HCT116 (cell line): ENCODE results near the gene DCHS1. TPM values are rescaled to one million over a fixed set of nuclear protein-coding genes. Genes with fewer than 3 reads are reported as not detected.

Experiments used
- ATAC-seq: fragments of 200-7000 bp; cut with Tn5 transposase; 2 replicates; pipeline ENCODE4 v1.9.1; 2020; ENCODE audit warnings: mild to moderate bottlenecking, moderate library complexity
- BruUV-seq: library from RNA; stranded (reverse); fragments of 400-500 nt; replicated peaks from 2 replicates; lab custom pipeline; 2021; lab: Mats Ljungman, UMichigan
- CTCF ChIA-PET: fragments of 300-600 bp; sonication (Branson Sonifier 250); formaldehyde crosslinking; loops from one replicate; lab custom pipeline; 2021; ENCODE audit warnings: antibody characterized with exemption; lab: Charles Lee
- POLR2A ChIA-PET: fragments of 300-600, 350-600 bp; sonication (Branson Sonifier 250); formaldehyde crosslinking; loops from one replicate; lab custom pipeline; 2021; ENCODE audit warnings: antibody characterized with exemption; lab: Charles Lee
- RAD21 ChIA-PET, 2 experiments: fragments of 300-600 bp; sonication (Branson Sonifier 250); formaldehyde crosslinking; loops; one replicate each; lab custom pipeline; 2023; ENCODE audit warnings: low total read pairs in 2 of 2; ENCODE audit not compliant: uncharacterized antibody in 2 of 2, unreplicated experiment in 2 of 2, low non-redundant PET in 1 of 2; lab: Charles Lee
- DNase-seq: peaks from one replicate; pipeline ENCODE4 v3.0.0-alpha.2; 2010; ENCODE audit warnings: low read depth, low spot score
- H2AFZ ChIP-seq: fragments of 200-600 bp; shearing (Covaris generic), sonication (generic); 2 replicates; pipeline ENCODE4 v1.6.1; 2017; ENCODE audit warnings: low read depth, mixed run types, mixed read lengths, antibody characterized with exemption, low read length; ENCODE audit not compliant: poor library complexity, severe bottlenecking
- H3K27ac ChIP-seq: 2 replicates; pipeline ENCODE4 v1.5.1; 2012; ENCODE audit warnings: low read depth, low read length
- H3K27me3 ChIP-seq: fragments of 200-600 bp; sonication (generic); 2 replicates; pipeline ENCODE4 v1.6.1; 2016; ENCODE audit warnings: mixed run types, low read length, mixed read lengths; ENCODE audit not compliant: insufficient read depth
- H3K36me3 ChIP-seq, 2 experiments: fragments of 200-500 bp in 1 of 2; fragments of 200-600 bp in 1 of 2; sonication (Bioruptor generic) in 1 of 2; sonication (generic) in 1 of 2; 2 replicates each; pipeline versions ENCODE4 v1.5.1 to v1.6.1; 2014 to 2016; ENCODE audit warnings: low read length in 2 of 2, inconsistent platforms in 1 of 2, mixed read lengths in 1 of 2, mixed run types in 1 of 2; ENCODE audit not compliant: insufficient read depth in 2 of 2, control insufficient read depth in 1 of 2
- H3K4me1 ChIP-seq, 2 experiments: fragments of 200-600 bp in 1 of 2; sonication (generic) in 1 of 2; 2 replicates each; pipeline versions ENCODE4 v1.5.1 to v1.6.1; 2012 to 2017; ENCODE audit warnings: low read length in 2 of 2, inconsistent platforms in 1 of 2, mild to moderate bottlenecking in 1 of 2, mixed read lengths in 1 of 2, mixed run types in 1 of 2, moderate library complexity in 1 of 2; ENCODE audit not compliant: insufficient read depth in 2 of 2, control insufficient read depth in 1 of 2
- H3K4me2 ChIP-seq: fragments of 200-600 bp; sonication (generic); 2 replicates; pipeline ENCODE4 v1.6.1; 2017; ENCODE audit warnings: mixed run types, low read length, mixed read lengths
- H3K4me3 ChIP-seq, 2 experiments: fragments of 200-600 bp in 1 of 2; sonication (generic) in 1 of 2; replicated peaks in 1 of 2; 2 replicates each; pipeline ENCODE4 v1.5.1; 2011 to 2016; ENCODE audit warnings: low read length in 2 of 2, control low read depth in 1 of 2, low read depth in 1 of 2, mild to moderate bottlenecking in 1 of 2, mixed read lengths in 1 of 2, mixed run types in 1 of 2
- H3K79me2 ChIP-seq: fragments of 200-600 bp; sonication (generic); 2 replicates; pipeline ENCODE4 v1.6.1; 2017; ENCODE audit warnings: mild to moderate bottlenecking, mixed run types, low read length, moderate library complexity, mixed read lengths; ENCODE audit not compliant: insufficient read depth
- H3K9ac ChIP-seq: fragments of 200-600 bp; sonication (generic); 2 replicates; pipeline ENCODE4 v1.6.1; 2016; ENCODE audit warnings: low read length, mixed read lengths
- H3K9me2 ChIP-seq: fragments of 200-600 bp; sonication (generic), shearing (Covaris generic); 2 replicates; pipeline ENCODE4 v1.6.1; 2017; ENCODE audit warnings: mixed run types, mild to moderate bottlenecking, moderate library complexity; ENCODE audit not compliant: insufficient read depth
- H3K9me3 ChIP-seq, 2 experiments: fragments of 200-500 bp in 1 of 2; fragments of 200-600 bp in 1 of 2; sonication (Bioruptor generic) in 1 of 2; sonication (generic) in 1 of 2; 2 replicates each; pipeline ENCODE4 v1.6.1; 2014 to 2017; ENCODE audit warnings: low read length in 2 of 2, mixed read lengths in 2 of 2, inconsistent platforms in 1 of 2, low read depth in 1 of 2, mild to moderate bottlenecking in 1 of 2, mixed run types in 1 of 2, moderate library complexity in 1 of 2; ENCODE audit not compliant: control insufficient read depth in 1 of 2, insufficient read depth in 1 of 2
- H4K20me1 ChIP-seq: fragments of 200-600 bp; sonication (generic), shearing (Covaris generic); 2 replicates; pipeline ENCODE4 v1.6.1; 2017; ENCODE audit warnings: mixed run types, mild to moderate bottlenecking, moderate library complexity; ENCODE audit not compliant: insufficient read depth
- CEBPB ChIP-seq: IDR thresholded peaks from 2 replicates; pipeline ENCODE4 v1.6.1; 2012; ENCODE audit warnings: low read depth
- ELF1 ChIP-seq: IDR thresholded peaks from 2 replicates; pipeline ENCODE4 v1.6.1; 2012; ENCODE audit warnings: low read depth, borderline replicate concordance
- EZH2 ChIP-seq: fragments of 200-600 bp; sonication (generic); IDR thresholded peaks from 2 replicates; pipeline ENCODE4 v1.6.1; 2017; ENCODE audit warnings: antibody characterized with exemption, mixed run types
- EZH2phosphoT487 ChIP-seq: fragments of 200-600 bp; IDR thresholded peaks from 2 replicates; pipeline ENCODE4 v1.6.1; 2018; ENCODE audit warnings: antibody characterized with exemption, borderline replicate concordance
- FOSL1 ChIP-seq: IDR thresholded peaks from 2 replicates; pipeline ENCODE4 v1.6.1; 2012; ENCODE audit warnings: low read depth
- JUND ChIP-seq: IDR thresholded peaks from 2 replicates; pipeline ENCODE4 v1.6.1; 2012
- MAX ChIP-seq: IDR thresholded peaks from 2 replicates; pipeline ENCODE4 v1.6.1; 2012
- RAD21 ChIP-seq: IDR thresholded peaks from 2 replicates; pipeline ENCODE4 v1.6.1; 2012; ENCODE audit warnings: low read depth, mild to moderate bottlenecking
- SIN3A ChIP-seq: IDR thresholded peaks from 2 replicates; pipeline ENCODE4 v1.6.1; 2012; ENCODE audit warnings: low read depth
- SRF ChIP-seq: IDR thresholded peaks from 2 replicates; pipeline ENCODE4 v1.6.1; 2012; ENCODE audit warnings: low read depth
- TCF7L2 ChIP-seq: IDR thresholded peaks from 2 replicates; pipeline ENCODE4 v1.7.0; 2011; ENCODE audit warnings: borderline replicate concordance, inconsistent platforms; ENCODE audit not compliant: insufficient read depth, insufficient read length; ENCODE audit errors: extremely low read depth
- YY1 ChIP-seq: IDR thresholded peaks from 2 replicates; pipeline ENCODE4 v1.6.1; 2011; ENCODE audit warnings: low read length, low read depth, moderate library complexity, mild to moderate bottlenecking; ENCODE audit not compliant: insufficient replicate concordance; ENCODE audit errors: extremely low read depth
- ZBTB33 ChIP-seq: IDR thresholded peaks from 2 replicates; pipeline ENCODE4 v1.6.1; 2011; ENCODE audit warnings: mild to moderate bottlenecking, low read length, moderate library complexity; ENCODE audit not compliant: insufficient replicate concordance; ENCODE audit errors: extremely low read depth
- ZFX ChIP-seq: fragments of 450-650 bp; IDR thresholded peaks from 2 replicates; pipeline ENCODE4 v1.6.1; 2017
- ZNF274 ChIP-seq: fragments of 200-500 bp; sonication (Bioruptor generic); IDR thresholded peaks from 2 replicates; pipeline ENCODE4 v1.6.1; 2014; ENCODE audit warnings: mild to moderate bottlenecking, low read depth, low read length, inconsistent platforms
- intact Hi-C: fragments of 100-400 bp; cut with micrococcal nuclease; formaldehyde crosslinking; loops from 2 replicates; pipeline ENCODE4 v1.10.0; 2022
- total RNA-seq: library from RNA; stranded (reverse); gene quantifications from one replicate; pipeline ENCODE4 v1.2.1, GENCODE V29; 2021; ENCODE audit not compliant: unreplicated experiment
- TF ChIP-seq, protein P1 (sequence below), 3 experiments: fragments of 200-600 bp in 1 of 3; sonication (generic) in 1 of 3; IDR thresholded peaks in 2 of 3; conservative IDR thresholded peaks in 1 of 3; 2 replicates each; pipeline ENCODE4 v1.5.1; 2012 to 2017; ENCODE audit warnings: low read depth in 2 of 3, low read length in 2 of 3, antibody characterized with exemption in 1 of 3, borderline replicate concordance in 1 of 3, control low read depth in 1 of 3, mild to moderate bottlenecking in 1 of 3, mixed read lengths in 1 of 3, mixed run types in 1 of 3, moderate library complexity in 1 of 3; ENCODE audit not compliant: insufficient read depth in 1 of 3

Gene DCHS1
- total RNA-seq, 1 experiment from 2014 or later = 0.30 TPM

DNA sequence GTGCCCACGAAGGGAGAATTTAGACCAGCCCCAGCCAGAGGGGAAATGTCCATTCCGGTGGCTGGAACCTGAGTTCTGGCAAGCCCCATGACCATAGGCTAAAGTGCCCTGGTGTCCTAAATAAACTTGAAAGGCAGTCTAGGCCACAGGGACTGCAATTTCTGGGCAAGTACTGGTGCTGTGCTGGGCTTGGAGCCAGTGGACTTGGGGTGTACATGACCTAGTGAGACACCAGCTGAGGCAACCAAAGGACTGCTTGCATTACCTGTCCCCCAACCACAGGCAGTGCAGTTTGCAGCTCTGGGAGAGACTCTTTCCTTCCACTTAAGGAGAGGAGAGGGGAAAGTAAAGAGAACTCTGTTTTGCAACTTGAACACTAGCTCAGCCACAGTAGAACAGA is 75.9 kb downstream of the DCHS1 start:
- no peak overlapping the region for H3K9ac ChIP-seq
- ATAC-seq = no peak
- RAD21 ChIA-PET = no interaction called here
- no peak overlapping the region for H3K4me3 ChIP-seq
- H3K79me2 ChIP-seq = peaks cover 9% of the 10 kb centered on the region; the same call in 1 of the 2 replicates
- BruUV-seq = no TSS peak
- H2AFZ ChIP-seq = no peak overlapping the region
- no peaks in the 10 kb centered on the region for H3K4me1 ChIP-seq
- H3K27ac ChIP-seq = no peak overlapping the region
- intact Hi-C loops = no loop called here
- CTCF ChIA-PET = no interaction called here
- POLR2A ChIA-PET = no interaction called here
- H4K20me1 ChIP-seq = no peaks in the 10 kb centered on the region
- H3K9me3 ChIP-seq = peaks cover 4 to 13% of the 10 kb centered on the region in 2 experiments; a peak in 1 of 4 replicates
- no peaks in the 10 kb centered on the region for H3K27me3 ChIP-seq
- no peak for TF ChIP-seq FOSL1
- TF ChIP-seq ZNF274 = no peak
- no peak for TF ChIP-seq SIN3A
- no peak for TF ChIP-seq JUND
- TF ChIP-seq MAX = no peak
- no peak for TF ChIP-seq ZFX
- TF ChIP-seq, protein P1, sequence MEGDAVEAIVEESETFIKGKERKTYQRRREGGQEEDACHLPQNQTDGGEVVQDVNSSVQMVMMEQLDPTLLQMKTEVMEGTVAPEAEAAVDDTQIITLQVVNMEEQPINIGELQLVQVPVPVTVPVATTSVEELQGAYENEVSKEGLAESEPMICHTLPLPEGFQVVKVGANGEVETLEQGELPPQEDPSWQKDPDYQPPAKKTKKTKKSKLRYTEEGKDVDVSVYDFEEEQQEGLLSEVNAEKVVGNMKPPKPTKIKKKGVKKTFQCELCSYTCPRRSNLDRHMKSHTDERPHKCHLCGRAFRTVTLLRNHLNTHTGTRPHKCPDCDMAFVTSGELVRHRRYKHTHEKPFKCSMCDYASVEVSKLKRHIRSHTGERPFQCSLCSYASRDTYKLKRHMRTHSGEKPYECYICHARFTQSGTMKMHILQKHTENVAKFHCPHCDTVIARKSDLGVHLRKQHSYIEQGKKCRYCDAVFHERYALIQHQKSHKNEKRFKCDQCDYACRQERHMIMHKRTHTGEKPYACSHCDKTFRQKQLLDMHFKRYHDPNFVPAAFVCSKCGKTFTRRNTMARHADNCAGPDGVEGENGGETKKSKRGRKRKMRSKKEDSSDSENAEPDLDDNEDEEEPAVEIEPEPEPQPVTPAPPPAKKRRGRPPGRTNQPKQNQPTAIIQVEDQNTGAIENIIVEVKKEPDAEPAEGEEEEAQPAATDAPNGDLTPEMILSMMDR (IDR thresholded peaks at IDR 0.05 in 2 of 3, conservative IDR thresholded peaks at IDR 0.05 in 1 of 3; ENCODE audit: borderline replicate concordance in 1 of 3, insufficient read depth in 1 of 3, low read depth in 2 of 3, low read length in 2 of 3) = no peak
- TF ChIP-seq EZH2 = no peak
- no peak for TF ChIP-seq YY1
- TF ChIP-seq ZBTB33 = no peak
- no peak for TF ChIP-seq RAD21
- no peak for TF ChIP-seq EZH2phosphoT487
- no peak for TF ChIP-seq SRF
- TF ChIP-seq CEBPB = no peak
- no peak for TF ChIP-seq TCF7L2
- TF ChIP-seq ELF1 = no peak
- no peaks in the 10 kb centered on the region for H3K9me2 ChIP-seq
- no peak overlapping the region for H3K4me2 ChIP-seq
- no peak for DNase-seq
- no peaks in the 10 kb centered on the region for H3K36me3 ChIP-seq
